Inferior parietal cortex (tissue), 1 donor: ENCODE measurements around the gene MAP4K2.

Experiments
- DNase-seq: peaks from one replicate; pipeline ENCODE4 v3.0.0-alpha.2; 2016; ENCODE audit errors: extremely low spot score

The MAP4K2 gene

GRCh38 chr11:64767344-64768299, 35.4 kb downstream of the MAP4K2 start:
- DNase-seq, result no peak

DNA sequence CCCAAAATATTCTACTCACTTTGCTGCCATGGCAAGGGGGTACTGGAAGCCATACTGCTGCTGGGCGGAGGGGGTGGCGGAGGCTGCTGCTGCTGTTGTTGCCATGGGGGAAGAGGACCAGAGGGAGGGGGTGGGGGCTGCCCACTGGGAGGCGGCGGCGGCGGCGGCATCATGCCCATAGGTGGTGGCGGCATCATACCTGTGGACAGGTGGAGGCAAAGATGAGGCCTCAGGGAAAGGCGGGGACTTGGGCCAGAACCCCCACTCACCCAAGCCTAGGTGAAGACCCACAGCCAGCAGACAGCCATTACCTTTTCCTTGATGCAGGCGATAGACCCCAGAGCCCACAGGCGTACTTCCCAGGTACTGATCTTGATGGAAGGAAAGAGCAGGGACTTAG, 36.1 kb downstream of the MAP4K2 start:
- no peak for DNase-seq

DNA sequence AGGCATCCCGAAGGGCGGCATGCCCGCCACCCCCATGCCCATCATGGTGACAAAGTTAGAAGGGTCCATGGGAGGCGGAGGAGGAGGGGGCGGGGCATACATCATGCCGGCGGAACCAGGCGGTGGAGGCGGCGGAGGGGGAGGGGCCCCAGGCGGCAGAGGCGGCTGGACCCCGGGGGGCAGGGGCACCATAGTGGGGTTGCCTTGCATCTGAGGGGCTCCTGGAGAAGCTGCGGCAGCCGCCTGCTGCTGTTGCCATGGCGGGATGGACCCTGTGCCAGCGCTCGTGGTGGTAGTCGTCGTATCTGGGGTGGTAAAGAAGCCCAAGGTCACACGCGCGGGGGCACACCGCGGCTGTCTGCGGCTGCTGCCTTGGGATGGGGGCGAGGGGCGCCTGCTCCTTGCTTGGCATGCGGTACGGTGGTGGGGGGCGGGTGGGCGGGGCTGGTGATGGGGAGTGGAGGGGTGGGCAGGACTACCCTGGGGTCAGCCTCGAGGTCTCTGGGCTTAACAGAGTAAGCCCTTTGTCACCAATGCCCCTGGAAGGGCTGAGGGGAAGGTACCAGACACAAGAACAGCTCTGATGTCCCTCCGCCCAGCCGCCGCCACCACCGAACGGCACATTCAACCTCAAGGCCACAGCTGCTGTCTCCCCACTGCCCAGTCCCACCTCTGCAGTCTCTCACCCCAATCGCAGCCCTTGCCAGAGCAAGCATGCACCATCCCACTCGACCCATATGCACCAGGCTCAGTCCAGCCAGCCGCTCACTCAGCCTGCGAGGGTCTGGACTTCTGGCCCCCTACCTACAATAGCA, 37.0 kb downstream of the MAP4K2 start:
- no peak for DNase-seq

DNA sequence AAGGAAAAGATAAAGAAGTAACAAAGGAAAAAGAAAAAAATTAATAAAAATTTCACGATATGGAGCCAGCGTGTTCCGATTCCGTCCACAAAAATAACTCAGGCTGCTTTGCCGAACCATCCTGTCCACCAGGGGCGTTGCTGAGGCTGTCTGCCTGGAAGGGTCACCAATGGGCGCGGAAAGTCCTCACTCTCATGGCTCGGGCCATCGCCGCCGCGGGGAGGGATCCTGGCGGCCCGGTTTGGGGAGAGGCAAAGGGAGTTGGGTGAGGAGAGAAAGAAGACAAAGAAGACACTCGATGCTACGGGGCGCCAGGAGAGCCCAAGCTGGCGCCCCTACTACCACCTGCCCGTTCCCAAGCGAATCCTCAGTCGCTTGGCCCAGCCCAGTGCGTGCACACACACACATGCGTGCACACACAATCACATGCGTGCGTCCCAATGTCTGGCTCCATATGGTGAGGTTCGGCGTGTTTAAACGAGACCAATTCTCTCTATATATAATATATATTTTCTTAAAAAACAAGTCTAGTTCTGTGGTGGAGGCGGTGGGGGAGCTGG, 37.6 kb downstream of the MAP4K2 start:
- no peak for DNase-seq

DNA sequence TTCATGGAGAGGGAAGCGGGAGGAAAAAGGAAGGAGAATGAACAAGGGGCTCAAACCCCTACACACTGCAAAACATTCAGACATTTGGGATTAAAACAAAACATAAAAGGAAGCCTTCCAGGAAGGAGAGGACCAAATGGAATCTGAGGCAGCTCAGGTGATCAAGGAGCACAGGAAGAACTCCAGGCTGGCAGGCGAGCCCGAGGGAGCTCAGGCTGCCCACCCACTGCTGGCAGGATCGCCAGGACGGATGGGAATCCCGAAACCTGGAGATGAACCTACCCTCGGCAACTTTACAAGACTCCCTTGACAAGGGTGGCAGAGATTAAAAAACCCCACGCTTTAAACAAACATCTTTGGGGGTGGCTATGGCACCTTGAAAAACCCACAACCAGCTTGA, 38.3 kb downstream of the MAP4K2 start:
- DNase-seq, result no peak

GRCh38 chr11:64764040-64764611, 38.9 kb downstream of the MAP4K2 start:
- DNase-seq, result no peak

DNA sequence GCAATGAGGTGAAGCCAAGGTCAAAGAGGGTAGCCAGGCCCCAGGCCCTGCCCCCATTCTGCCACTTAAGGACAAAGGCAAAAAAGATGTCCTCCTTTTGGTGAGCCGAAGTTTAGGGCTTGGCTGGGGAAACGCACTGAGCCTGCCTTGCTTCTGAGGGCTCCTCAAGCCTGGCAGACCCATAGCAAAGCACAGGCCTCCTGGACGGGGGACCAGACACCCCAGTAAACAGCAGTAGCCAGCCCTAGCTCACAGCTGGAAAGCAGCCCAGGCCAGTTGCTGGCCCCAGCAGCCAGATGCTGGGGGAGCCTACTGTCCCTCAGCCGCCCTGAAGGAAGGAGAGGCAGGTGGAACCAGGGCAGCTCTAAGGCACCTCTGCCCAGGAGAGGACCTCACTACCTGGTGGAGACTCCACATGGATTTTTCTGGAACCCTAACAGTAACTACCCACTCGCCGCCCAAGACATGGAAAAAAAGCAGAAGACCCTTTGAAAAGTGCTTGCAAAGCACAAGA, 39.4 kb downstream of the MAP4K2 start:
- DNase-seq, result no peak

- no peak for DNase-seq
Measured at GRCh38 chr11:64762674-64763525, 40.1 kb downstream of the MAP4K2 start.

- no peak for DNase-seq
Measured at GRCh38 chr11:64762277-64762673, 40.7 kb downstream of the MAP4K2 start.

DNA sequence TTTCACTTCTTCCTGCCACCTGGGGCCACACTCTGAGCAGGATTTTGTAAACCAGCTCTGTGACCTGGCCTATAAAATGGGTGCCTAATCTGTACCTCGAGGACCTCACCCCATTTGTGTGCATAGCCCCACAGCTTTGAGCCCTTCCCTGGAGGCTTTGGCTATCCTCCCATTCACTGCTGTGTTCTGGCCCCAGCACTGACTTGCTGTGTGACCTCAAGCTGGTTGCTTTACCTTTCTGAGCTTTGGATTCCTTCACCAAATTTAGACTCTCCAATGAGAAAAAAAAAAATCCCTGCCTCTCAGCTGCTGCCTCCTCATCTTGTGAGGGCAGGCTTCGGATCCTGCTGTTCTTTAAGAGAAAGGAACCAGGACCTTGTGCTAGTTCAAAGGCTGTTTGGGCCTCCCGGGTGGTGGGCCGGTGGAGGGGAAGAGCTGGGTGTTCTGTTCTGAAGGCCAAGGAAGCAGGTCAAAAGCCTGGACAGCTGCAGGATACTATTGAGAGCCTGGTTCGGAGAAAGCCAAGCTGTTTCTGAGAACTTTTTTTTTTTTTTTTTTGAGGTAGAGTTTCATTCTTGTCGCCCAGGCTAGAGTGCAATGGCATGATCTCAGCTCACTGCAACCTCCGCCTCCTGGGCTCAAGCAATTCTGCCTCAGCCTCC, 42.1 kb downstream of the MAP4K2 start:
- DNase-seq, result no peak

DNA sequence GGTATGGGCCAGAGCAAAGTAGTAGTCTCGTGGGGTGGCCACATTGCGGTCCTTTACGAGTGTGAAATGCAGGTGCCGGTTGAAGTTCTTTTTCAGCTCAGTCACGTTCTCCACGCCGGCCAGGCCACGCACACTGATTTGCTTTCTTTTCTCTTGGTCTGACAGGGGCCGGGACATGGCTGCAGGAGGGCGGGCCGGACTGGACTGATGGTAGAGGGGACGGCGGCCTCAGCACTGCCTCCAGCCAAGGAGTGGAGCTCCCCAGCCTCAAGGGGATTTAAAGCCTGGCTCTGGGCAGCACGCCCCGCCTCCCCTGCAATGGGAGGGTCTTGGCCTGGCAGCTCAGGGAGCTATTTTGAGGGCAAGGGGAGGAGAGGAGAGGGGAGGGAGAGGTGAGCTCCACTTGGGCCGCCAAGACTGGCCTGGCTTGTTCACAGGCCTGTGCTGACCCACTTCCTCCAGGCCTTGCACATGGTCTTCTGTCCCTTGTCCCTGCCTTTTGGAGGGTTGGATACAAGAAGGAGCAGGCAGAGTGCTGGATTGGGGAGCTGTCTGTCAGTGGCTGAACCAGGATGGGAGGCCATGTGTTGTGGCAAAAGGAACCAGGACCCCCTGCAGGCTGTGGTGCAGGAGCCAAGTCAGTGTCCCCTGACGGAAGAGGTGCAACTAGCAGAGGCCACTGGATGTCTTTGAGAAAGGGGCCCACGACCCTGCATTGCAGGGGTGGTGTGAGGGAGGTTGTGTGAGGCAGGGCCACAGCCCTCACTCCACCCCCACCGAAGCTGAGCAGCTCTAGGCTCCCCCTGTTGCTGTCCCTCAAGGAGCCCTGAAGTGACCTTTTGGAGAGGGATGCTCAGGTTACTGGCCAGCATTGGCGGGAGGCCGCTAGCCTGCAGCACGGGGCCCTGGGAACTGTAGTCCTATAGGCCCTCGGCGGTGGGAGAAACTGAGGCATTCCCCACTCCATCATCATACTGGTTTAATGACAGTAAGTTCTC, 43.0 kb downstream of the MAP4K2 start, which contains the start of gene PYGM:
Gene PYGM, minus strand, starts transcription at position 253 of the 998 bp plus-strand sequence. Its CDS starts 76 bp downstream, at position 177.
- DNase-seq, result no peak

- no peak for DNase-seq
Measured at GRCh38 chr11:64759131-64759721, 43.8 kb downstream of the MAP4K2 start.

GRCh38 chr11:64758330-64759079, 44.5 kb downstream of the MAP4K2 start:
- DNase-seq, result no peak

DNA sequence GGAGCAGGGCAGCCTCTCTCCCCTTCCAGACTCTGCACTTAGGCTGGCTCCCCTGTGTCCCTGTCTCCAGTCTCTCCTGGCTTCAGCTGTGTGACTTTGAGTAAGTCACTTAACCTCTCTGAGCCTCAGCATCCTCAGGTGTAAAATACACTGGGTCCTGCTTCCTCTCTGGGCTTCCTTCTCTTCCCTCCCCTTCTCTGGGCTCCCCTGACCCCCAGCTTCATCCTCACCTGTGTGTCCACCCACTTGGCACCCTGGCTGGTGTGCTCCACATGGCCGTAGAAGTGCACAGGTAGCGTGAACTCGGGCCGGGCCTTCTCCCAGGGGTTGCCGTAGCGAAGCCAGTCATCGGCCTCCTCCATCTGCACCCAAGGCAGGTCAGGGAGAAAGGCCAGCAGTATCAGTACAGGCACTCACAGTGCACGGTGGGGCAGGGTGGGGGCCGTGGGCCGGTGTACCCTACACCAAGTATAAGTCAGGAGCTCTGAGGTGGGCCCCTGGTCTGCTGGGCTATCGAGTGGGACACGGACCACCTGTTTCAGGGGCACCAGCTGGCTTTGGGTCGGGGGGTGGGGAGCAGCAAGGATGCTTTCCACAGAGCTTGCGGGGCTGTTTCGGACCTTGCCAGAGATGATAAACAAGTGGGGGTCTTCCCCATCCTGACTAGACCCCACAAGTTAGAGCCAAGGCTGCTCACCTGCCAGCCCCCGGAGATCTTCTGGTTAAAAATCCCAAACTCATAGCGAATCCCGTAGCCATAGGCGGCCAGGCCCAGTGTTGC, 45.3 kb downstream of the MAP4K2 start:
- no peak for DNase-seq

- no peak for DNase-seq
Measured at GRCh38 chr11:64755681-64756361, 47.2 kb downstream of the MAP4K2 start.

- no peak for DNase-seq
Measured at GRCh38 chr11:64754919-64755662, 47.9 kb downstream of the MAP4K2 start.
